Colonic mucosa (tissue), 4 donors: ENCODE results near the gene VAMP5. TPM values are rescaled to one million over a fixed set of nuclear protein-coding genes. Genes with fewer than 3 reads are reported as not detected.

Source experiments
- DNase-seq: peaks from one replicate; pipeline ENCODE4 v3.0.0-alpha.2; 2020
- H3K27ac ChIP-seq: fragments of 200-600 bp; one replicate; pipeline ENCODE4 v1.8.0; 2021
- H3K27me3 ChIP-seq: fragments of 200-600 bp; one replicate; pipeline ENCODE4 v1.8.0; 2021
- H3K36me3 ChIP-seq: fragments of 200-600 bp; one replicate; pipeline ENCODE4 v1.8.0; 2021
- H3K4me1 ChIP-seq: fragments of 200-600 bp; one replicate; pipeline ENCODE4 v1.8.0; 2021; ENCODE audit warnings: mild to moderate bottlenecking
- H3K4me3 ChIP-seq: fragments of 200-600 bp; one replicate; pipeline ENCODE4 v1.8.0; 2021
- H3K9ac ChIP-seq, 2 donors: one replicate each; pipeline ENCODE4 v1.7.0; 2013; ENCODE audit warnings: control low read depth in 2 of 2, low read depth in 2 of 2, low read length in 2 of 2
- H3K9me3 ChIP-seq: fragments of 200-600 bp; one replicate; pipeline ENCODE4 v1.8.0; 2021
- intact Hi-C: fragments of 100-400 bp; cut with DNase I; formaldehyde crosslinking; loops from one replicate; pipeline ENCODE4 v1.14.1; 2022
- total RNA-seq, 2 donors: library from RNA; stranded (reverse); fragmentation: NEBNext Ultra II Directional in 1 of 2; extraction: Animal tissue kit (Norgen Biotek cat#: 25700) in 1 of 2; gene quantifications; one replicate each; pipeline ENCODE4 v1.2.1, GENCODE V29; 2021
- TF ChIP-seq, protein P1 (sequence below): fragments of 200-600 bp; IDR thresholded peaks from one replicate; pipeline ENCODE4 v1.8.0; 2022; ENCODE audit warnings: antibody characterized with exemption, mild to moderate bottlenecking
- donor health status: healthy.
- donor health status: DM: no; HTN: no; CAD: no.
- donor health status: DM: no; HTN: no; CAD: no.

VAMP5 gene
- total RNA-seq, 2 donors from 2014 or later: 14.0 to 16.9 TPM

- H3K4me3 ChIP-seq: no peak overlapping the region
- no peak overlapping the region for H3K27ac ChIP-seq
- peaks cover 7% of the 10 kb centered on the region for H3K4me1 ChIP-seq
- intact Hi-C loops: no loop called here
- TF ChIP-seq, protein P1, sequence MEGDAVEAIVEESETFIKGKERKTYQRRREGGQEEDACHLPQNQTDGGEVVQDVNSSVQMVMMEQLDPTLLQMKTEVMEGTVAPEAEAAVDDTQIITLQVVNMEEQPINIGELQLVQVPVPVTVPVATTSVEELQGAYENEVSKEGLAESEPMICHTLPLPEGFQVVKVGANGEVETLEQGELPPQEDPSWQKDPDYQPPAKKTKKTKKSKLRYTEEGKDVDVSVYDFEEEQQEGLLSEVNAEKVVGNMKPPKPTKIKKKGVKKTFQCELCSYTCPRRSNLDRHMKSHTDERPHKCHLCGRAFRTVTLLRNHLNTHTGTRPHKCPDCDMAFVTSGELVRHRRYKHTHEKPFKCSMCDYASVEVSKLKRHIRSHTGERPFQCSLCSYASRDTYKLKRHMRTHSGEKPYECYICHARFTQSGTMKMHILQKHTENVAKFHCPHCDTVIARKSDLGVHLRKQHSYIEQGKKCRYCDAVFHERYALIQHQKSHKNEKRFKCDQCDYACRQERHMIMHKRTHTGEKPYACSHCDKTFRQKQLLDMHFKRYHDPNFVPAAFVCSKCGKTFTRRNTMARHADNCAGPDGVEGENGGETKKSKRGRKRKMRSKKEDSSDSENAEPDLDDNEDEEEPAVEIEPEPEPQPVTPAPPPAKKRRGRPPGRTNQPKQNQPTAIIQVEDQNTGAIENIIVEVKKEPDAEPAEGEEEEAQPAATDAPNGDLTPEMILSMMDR: no peak
- H3K27me3 ChIP-seq: no peaks in the 10 kb centered on the region
- no peak overlapping the region for H3K9ac ChIP-seq
- DNase-seq: no peak
- H3K9me3 ChIP-seq: no peaks in the 10 kb centered on the region
- H3K36me3 ChIP-seq: no peaks in the 10 kb centered on the region
Observed at GRCh38 chr2:85598594-85599340, 14.5 kb downstream of the VAMP5 start.

- Histone ChIP-seq H3K9me3 (no peaks in the 10 kb centered on the region), H3K36me3 (no peaks in the 10 kb centered on the region), H3K9ac (no peak overlapping the region), H3K27ac (no peak overlapping the region), H3K4me3 (no peak overlapping the region), H3K27me3 (no peaks in the 10 kb centered on the region), H3K4me1 (peaks cover 10% of the 10 kb centered on the region)
- intact Hi-C loops: no loop called here
- DNase-seq: no peak
- TF ChIP-seq, protein P1: no peak
Observed at GRCh38 chr2:85599468-85600234, 15.4 kb downstream of the VAMP5 start.

GRCh38 chr2:85600235-85600575 lies 16.0 kb downstream of the VAMP5 start:
- intact Hi-C loops: no loop called here
- TF ChIP-seq, protein P1: no peak
- Histone ChIP-seq H3K4me3 (no peak overlapping the region), H3K27me3 (no peaks in the 10 kb centered on the region), H3K9ac (no peak overlapping the region), H3K36me3 (no peaks in the 10 kb centered on the region), H3K4me1 (peaks cover 10% of the 10 kb centered on the region), H3K9me3 (no peaks in the 10 kb centered on the region), H3K27ac (no peak overlapping the region)
- DNase-seq: no peak

GRCh38 chr2:85600951-85601770 lies 16.9 kb downstream of the VAMP5 start:
- no peak for DNase-seq
- Histone ChIP-seq H3K4me3 (peak overlapping the region; percentile 80), H3K9ac (peak overlapping the region; percentile 60 to 83), H3K4me1 (peaks cover 10% of the 10 kb centered on the region), H3K27ac (no peak overlapping the region), H3K9me3 (no peaks in the 10 kb centered on the region), H3K36me3 (no peaks in the 10 kb centered on the region), H3K27me3 (no peaks in the 10 kb centered on the region)
- intact Hi-C loops: no loop called here
- TF ChIP-seq, protein P1: no peak

- Histone ChIP-seq H3K27ac (peak overlapping the region; percentile 84), H3K4me3 (peak overlapping the region; percentile 80), H3K36me3 (no peaks in the 10 kb centered on the region), H3K27me3 (no peaks in the 10 kb centered on the region), H3K9me3 (no peaks in the 10 kb centered on the region), H3K4me1 (peaks cover 4% of the 10 kb centered on the region), H3K9ac (peak overlapping the region; percentile 60 to 83)
- TF ChIP-seq, protein P1: no peak
- intact Hi-C loops: no loop called here
- DNase-seq: peak; percentile 65
Observed at GRCh38 chr2:85601771-85602475, 17.7 kb downstream of the VAMP5 start.
